Activated naive CD8-positive, alpha-beta T cell treated with anti-CD3 and anti-CD28 coated beads for 36 hours (primary cell): ENCODE measurements around the gene TRAF4. TPM values are rescaled to one million over a fixed set of nuclear protein-coding genes. Genes with fewer than 3 reads are reported as not detected.
"Not testable (repeated sequence)": the region's sequence is repeated elsewhere in the genome, so short reads cannot be mapped to it uniquely, and the experiment has no call there.

Source experiments
- DNase-seq: peaks from one replicate; pipeline ENCODE4 v3.0.0; 2021
- H3K27ac Mint-ChIP-seq: one replicate; pipeline ENCODE4 v1.8.0; 2022; ENCODE audit warnings: mild to moderate bottlenecking, moderate library complexity, mixed read lengths
- H3K27me3 Mint-ChIP-seq: one replicate; pipeline ENCODE4 v1.8.0; 2022; ENCODE audit warnings: mild to moderate bottlenecking, mixed read lengths
- H3K36me3 Mint-ChIP-seq: one replicate; pipeline ENCODE4 v1.8.0; 2021; ENCODE audit warnings: mild to moderate bottlenecking, mixed read lengths
- H3K4me1 Mint-ChIP-seq: one replicate; pipeline ENCODE4 v1.8.0; 2021; ENCODE audit warnings: mixed read lengths
- H3K4me3 Mint-ChIP-seq: one replicate; pipeline ENCODE4 v1.8.0; 2022; ENCODE audit warnings: mild to moderate bottlenecking, moderate library complexity, mixed read lengths
- H3K9me3 Mint-ChIP-seq: one replicate; pipeline ENCODE4 v1.8.0; 2022; ENCODE audit warnings: mixed read lengths
- total RNA-seq, 2 experiments: library from RNA; stranded (reverse); gene quantifications; one replicate each; pipeline ENCODE4 v1.2.3, GENCODE V29; 2021

Gene TRAF4
- total RNA-seq, 2 experiments from 2014 or later: 219 to 221 TPM

- H3K9me3 Mint-ChIP-seq: no peaks in the 10 kb centered on the region
- H3K4me1 Mint-ChIP-seq: peaks cover 47% of the 10 kb centered on the region
- peaks cover 20% of the 10 kb centered on the region for H3K27me3 Mint-ChIP-seq
- DNase-seq: no peak
- peak overlapping the region; percentile 100 for H3K27ac Mint-ChIP-seq
- peak overlapping the region; percentile 100 for H3K4me3 Mint-ChIP-seq
- H3K36me3 Mint-ChIP-seq: peaks cover 61% of the 10 kb centered on the region
Measured at GRCh38 chr17:28722417-28723158, 21.2 kb upstream of the TRAF4 start.

GRCh38 chr17:28723159-28723835, 20.5 kb upstream of the TRAF4 start:
- H3K27me3 Mint-ChIP-seq: peaks cover 15% of the 10 kb centered on the region
- H3K36me3 Mint-ChIP-seq: peaks cover 61% of the 10 kb centered on the region
- peaks cover 47% of the 10 kb centered on the region for H3K4me1 Mint-ChIP-seq
- peak overlapping the region; percentile 100 for H3K4me3 Mint-ChIP-seq
- H3K9me3 Mint-ChIP-seq: no peaks in the 10 kb centered on the region
- DNase-seq: no peak
- H3K27ac Mint-ChIP-seq: peak overlapping the region; percentile 90

- Mint-ChIP-seq H3K4me3 (peak overlapping the region; percentile 100), H3K27ac (peak overlapping the region; percentile 90), H3K4me1 (peaks cover 44% of the 10 kb centered on the region), H3K27me3 (peaks cover 13% of the 10 kb centered on the region), H3K36me3 (peaks cover 61% of the 10 kb centered on the region)
- DNase-seq, H3K9me3 Mint-ChIP-seq: not testable (repeated sequence)
Measured at GRCh38 chr17:28723836-28724499, 19.8 kb upstream of the TRAF4 start.

GRCh38 chr17:28724500-28725165, 19.2 kb upstream of the TRAF4 start:
- Mint-ChIP-seq H3K9me3 (no peaks in the 10 kb centered on the region), H3K36me3 (peaks cover 61% of the 10 kb centered on the region), H3K27ac (peak overlapping the region; percentile 90), H3K4me3 (peak overlapping the region; percentile 100), H3K27me3 (peaks cover 13% of the 10 kb centered on the region), H3K4me1 (peaks cover 44% of the 10 kb centered on the region)
- DNase-seq: no peak

- H3K27ac Mint-ChIP-seq: peak overlapping the region; percentile 90
- no peaks in the 10 kb centered on the region for H3K9me3 Mint-ChIP-seq
- peak; percentile 41 for DNase-seq
- peak overlapping the region; percentile 100 for H3K4me3 Mint-ChIP-seq
- peaks cover 46% of the 10 kb centered on the region for H3K4me1 Mint-ChIP-seq
- peaks cover 9% of the 10 kb centered on the region for H3K27me3 Mint-ChIP-seq
- peaks cover 56% of the 10 kb centered on the region for H3K36me3 Mint-ChIP-seq
Measured at GRCh38 chr17:28725166-28725659, 18.6 kb upstream of the TRAF4 start.

- peak; percentile 81 for DNase-seq
Measured at GRCh38 chr17:28725660-28726225, 18.1 kb upstream of the TRAF4 start.

GRCh38 chr17:28726226-28726626, 17.6 kb upstream of the TRAF4 start, which contains the start of gene TLCD1:
TLCD1 (minus strand) TSS chr17:28726233; CDS start chr17:28726097, 136 bp downstream.
- peaks cover 4% of the 10 kb centered on the region for H3K27me3 Mint-ChIP-seq
- peaks cover 46% of the 10 kb centered on the region for H3K4me1 Mint-ChIP-seq
- peak within 1 kb of the TSS; percentile 100 for H3K4me3 Mint-ChIP-seq
- DNase-seq: peak; percentile 85
- peak within 1 kb of the TSS; percentile 99 for H3K27ac Mint-ChIP-seq
- H3K9me3 Mint-ChIP-seq: no peaks in the 10 kb centered on the region
- H3K36me3 Mint-ChIP-seq: peaks cover 45% of the 10 kb centered on the region

More at GRCh38 chr17:28725660-28726225, 18.1 kb upstream of the TRAF4 start:
- Mint-ChIP-seq H3K27ac (peak overlapping the region; percentile 90), H3K36me3 (peaks cover 50% of the 10 kb centered on the region), H3K4me3 (peak overlapping the region; percentile 100), H3K9me3 (no peaks in the 10 kb centered on the region), H3K4me1 (peaks cover 46% of the 10 kb centered on the region), H3K27me3 (peaks cover 6% of the 10 kb centered on the region)

GRCh38 chr17:28726627-28727491, 17.0 kb upstream of the TRAF4 start:
- Mint-ChIP-seq H3K27me3 (peaks cover 4% of the 10 kb centered on the region), H3K36me3 (peaks cover 39% of the 10 kb centered on the region), H3K4me1 (peaks cover 46% of the 10 kb centered on the region), H3K9me3 (no peaks in the 10 kb centered on the region), H3K27ac (peak overlapping the region; percentile 99), H3K4me3 (peak overlapping the region; percentile 100)
- DNase-seq: peak; percentile 94

- Mint-ChIP-seq H3K27ac (peak within 1 kb of the TSS; percentile 99), H3K4me3 (peak within 1 kb of the TSS; percentile 100), H3K36me3 (peaks cover 23% of the 10 kb centered on the region), H3K9me3 (no peaks in the 10 kb centered on the region), H3K4me1 (peaks cover 37% of the 10 kb centered on the region), H3K27me3 (peaks cover 4% of the 10 kb centered on the region)
- peak; percentile 97 for DNase-seq
Measured at GRCh38 chr17:28728364-28729200, 15.2 kb upstream of the TRAF4 start, which contains the start of gene NEK8. NEK8 (plus strand) TSS chr17:28728788; CDS start chr17:28728814, 26 bp downstream.

GRCh38 chr17:28729950-28730330, 13.9 kb upstream of the TRAF4 start:
- peaks cover 29% of the 10 kb centered on the region for H3K4me1 Mint-ChIP-seq
- DNase-seq: no peak
- no peaks in the 10 kb centered on the region for H3K9me3 Mint-ChIP-seq
- peaks cover 13% of the 10 kb centered on the region for H3K36me3 Mint-ChIP-seq
- H3K27me3 Mint-ChIP-seq: peaks cover 4% of the 10 kb centered on the region
- H3K27ac Mint-ChIP-seq: peak overlapping the region; percentile 53
- H3K4me3 Mint-ChIP-seq: no peak overlapping the region

GRCh38 chr17:28733346-28733745, 10.5 kb upstream of the TRAF4 start:
- Mint-ChIP-seq H3K4me1 (peaks cover 23% of the 10 kb centered on the region), H3K27ac (no peak overlapping the region), H3K27me3 (no peaks in the 10 kb centered on the region), H3K36me3 (peaks cover 28% of the 10 kb centered on the region), H3K9me3 (no peaks in the 10 kb centered on the region), H3K4me3 (no peak overlapping the region)
- no peak for DNase-seq

- H3K27me3 Mint-ChIP-seq: no peaks in the 10 kb centered on the region
- no peak for DNase-seq
- H3K4me1 Mint-ChIP-seq: peaks cover 27% of the 10 kb centered on the region
- H3K36me3 Mint-ChIP-seq: peaks cover 41% of the 10 kb centered on the region
- H3K4me3 Mint-ChIP-seq: no peak overlapping the region
- H3K27ac Mint-ChIP-seq: no peak overlapping the region
- H3K9me3 Mint-ChIP-seq: peaks cover 2% of the 10 kb centered on the region
Measured at GRCh38 chr17:28734712-28735241, 9.0 kb upstream of the TRAF4 start.
